ENCODE measurements around the gene MLXIPL. TPM values are rescaled to one million over a fixed set of nuclear protein-coding genes. Genes with fewer than 3 reads are reported as not detected.
"Not testable (repeated sequence)": the region's sequence is repeated elsewhere in the genome, so short reads cannot be mapped to it uniquely, and the experiment has no call there.

MLXIPL gene
- total RNA-seq, 1 donor from 2014 or later = 11.1 TPM

DNA sequence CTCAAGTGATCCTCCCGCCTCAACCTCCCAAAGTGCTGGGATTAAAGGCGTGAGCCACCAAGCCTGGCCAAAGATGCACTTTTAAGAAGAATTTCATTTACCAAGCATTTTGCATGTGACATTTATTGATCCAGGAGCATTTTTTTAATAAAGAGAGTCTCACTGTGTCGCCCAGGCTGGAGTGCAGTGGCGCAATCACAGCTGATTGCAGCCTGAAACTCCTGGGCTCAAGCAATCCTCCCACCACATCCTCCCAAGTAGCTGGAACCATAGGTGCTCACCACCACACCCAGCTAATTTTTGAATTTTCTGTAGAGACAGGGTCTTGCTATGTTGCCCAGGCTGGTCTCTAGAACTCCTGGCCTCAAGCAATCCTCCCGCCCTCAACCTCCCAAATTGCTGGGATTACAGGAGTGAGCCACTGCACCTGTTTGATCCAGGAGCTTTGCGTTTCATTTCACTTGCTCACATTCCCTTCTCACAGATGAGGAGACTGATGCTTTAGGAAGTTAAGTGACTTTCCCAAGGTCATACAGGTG lies 41.6 kb downstream of the MLXIPL start:
- ATAC-seq = no peak
- DNase-seq = no peak
- H3K4me1 ChIP-seq = peaks cover 10% of the 10 kb centered on the region
- peak overlapping the region; percentile 6 for H3K27ac ChIP-seq
- intact Hi-C loops (cut with DNase I) = no loop called here
- H3K36me3 ChIP-seq = no peaks in the 10 kb centered on the region
- no peak for TF ChIP-seq CTCF (IDR thresholded peaks at IDR 0.05)
- no peaks in the 10 kb centered on the region for H3K9me3 ChIP-seq
- no peaks in the 10 kb centered on the region for H3K27me3 ChIP-seq
- H3K4me3 ChIP-seq = no peak overlapping the region

- H3K27ac ChIP-seq; DNase-seq; ATAC-seq; H3K9me3 ChIP-seq; intact Hi-C loops (cut with DNase I); H3K36me3 ChIP-seq; H3K27me3 ChIP-seq; H3K4me3 ChIP-seq: not testable (repeated sequence)
- peaks cover 20% of the 10 kb centered on the region for H3K4me1 ChIP-seq
These were observed 43.3 kb downstream of the MLXIPL start for GRCh38 chr7:73581006-73581405.

GRCh38 chr7:73578342-73579128 lies 45.8 kb downstream of the MLXIPL start, which contains the start of gene TBL2:
Gene TBL2, minus strand, starts transcription at chr7:73578579. Its CDS starts 30 bp downstream, at chr7:73578549.
- no peaks in the 10 kb centered on the region for H3K9me3 ChIP-seq
- H3K27ac ChIP-seq = peak within 1 kb of the TSS; percentile 88
- H3K4me1 ChIP-seq = peaks cover 20% of the 10 kb centered on the region
- intact Hi-C loops (cut with DNase I) = no loop called here
- H3K36me3 ChIP-seq = peaks cover 21% of the 10 kb centered on the region
- no peaks in the 10 kb centered on the region for H3K27me3 ChIP-seq
- ATAC-seq (peak; percentile 97), DNase-seq (peak; percentile 99)
- H3K4me3 ChIP-seq = peak within 1 kb of the TSS; percentile 93
- TF ChIP-seq CTCF (IDR thresholded peaks at IDR 0.05) = peak; percentile 21

DNA sequence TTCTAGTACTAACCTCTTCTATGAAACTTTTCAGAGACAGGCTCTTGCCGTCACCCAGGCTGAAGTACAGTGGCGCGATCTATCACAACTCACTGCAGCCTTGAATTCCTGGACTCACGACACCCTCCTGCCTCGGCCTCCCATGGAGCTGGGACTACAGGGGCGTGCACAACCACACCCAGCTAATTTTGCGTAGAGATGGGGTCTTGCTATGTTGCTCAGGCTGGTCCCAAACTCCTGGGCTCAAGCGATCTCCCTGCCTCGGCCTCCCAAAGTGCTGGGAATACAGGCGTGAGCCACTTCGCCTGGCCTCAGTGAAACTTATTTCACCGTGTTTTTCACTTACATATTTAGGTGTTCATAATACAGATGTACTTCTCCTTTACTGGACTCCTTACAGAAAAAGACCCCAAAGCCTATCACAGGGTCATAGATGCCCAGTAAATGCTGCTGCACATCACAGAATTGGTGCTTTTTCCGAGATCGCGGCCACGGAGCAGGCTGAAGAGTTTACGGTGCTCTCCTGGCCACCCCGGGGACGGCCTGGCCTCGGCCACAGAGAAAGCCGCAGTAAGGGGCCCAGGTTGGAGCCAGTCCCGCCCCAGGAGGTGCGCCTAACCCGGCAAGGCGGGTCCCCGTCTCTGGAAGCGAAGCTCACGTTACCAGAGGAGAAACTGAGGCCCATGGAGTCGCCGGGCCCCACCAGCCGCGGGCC lies 46.5 kb downstream of the MLXIPL start:
- no peak for TF ChIP-seq CTCF (IDR thresholded peaks at IDR 0.05)
- intact Hi-C loops (cut with DNase I) = no loop called here
- ATAC-seq (peak; percentile 5), DNase-seq (no peak)
- peak overlapping the region; percentile 93 for H3K4me3 ChIP-seq
- peaks cover 28% of the 10 kb centered on the region for H3K36me3 ChIP-seq
- no peaks in the 10 kb centered on the region for H3K27me3 ChIP-seq
- H3K4me1 ChIP-seq = peaks cover 20% of the 10 kb centered on the region
- H3K9me3 ChIP-seq = no peaks in the 10 kb centered on the region
- H3K27ac ChIP-seq = peak overlapping the region; percentile 88

GRCh38 chr7:73573791-73574190 lies 50.5 kb downstream of the MLXIPL start:
- intact Hi-C loops (cut with DNase I) = no loop called here
- Histone ChIP-seq H3K27ac (no peak overlapping the region), H3K4me1 (peaks cover 14% of the 10 kb centered on the region), H3K36me3 (peaks cover 64% of the 10 kb centered on the region), H3K4me3 (no peak overlapping the region), H3K9me3 (no peaks in the 10 kb centered on the region), H3K27me3 (no peaks in the 10 kb centered on the region)
- DNase-seq = no peak
- no peak for ATAC-seq
- TF ChIP-seq CTCF (IDR thresholded peaks at IDR 0.05) = no peak

DNA sequence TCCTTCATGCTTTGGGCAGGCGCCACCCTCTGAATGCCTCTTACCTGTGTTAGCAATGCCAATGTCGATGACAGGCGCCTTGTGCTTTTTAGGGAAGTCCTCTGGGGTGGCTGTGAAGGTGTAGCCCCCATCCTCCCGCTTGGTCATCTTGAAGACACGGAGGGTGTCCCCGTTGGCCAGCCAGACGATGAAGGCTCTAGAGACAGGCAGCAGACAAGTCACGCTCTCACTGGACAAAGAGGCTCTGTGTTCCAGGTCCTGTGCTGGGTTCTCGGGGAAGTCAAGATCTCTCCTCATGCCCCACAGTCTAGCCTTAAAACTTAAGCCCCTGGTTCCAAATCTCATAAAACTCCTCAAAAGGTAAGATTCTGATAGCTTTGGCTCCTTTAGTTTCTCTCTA lies 51.0 kb downstream of the MLXIPL start:
- Histone ChIP-seq H3K27ac (no peak overlapping the region), H3K36me3 (peaks cover 64% of the 10 kb centered on the region), H3K4me1 (peaks cover 14% of the 10 kb centered on the region), H3K4me3 (no peak overlapping the region), H3K27me3 (no peaks in the 10 kb centered on the region), H3K9me3 (no peaks in the 10 kb centered on the region)
- no peak for DNase-seq
- ATAC-seq = no peak
- intact Hi-C loops (cut with DNase I) = no loop called here
- no peak for TF ChIP-seq CTCF (IDR thresholded peaks at IDR 0.05)

Measured in upper lobe of right lung (tissue), 1 donor.